A549 (cell line): Measurements from ENCODE around the gene UST. TPM values are rescaled to one million over a fixed set of nuclear protein-coding genes. Genes with fewer than 3 reads are reported as not detected.
A peak's percentile ranks its signal among the peaks of the same experiment; 100 is the strongest.

Experiments used
- ATAC-seq, 2 experiments: fragments of 200-7000 bp in 1 of 2; fragments of >200 bp in 1 of 2; cut with Nextera tagmentation in 1 of 2; cut with Tn5 transposase in 1 of 2; 3 replicates each; pipeline versions ENCODE4 v1.8.0 to v1.9.1; 2018 to 2020; ENCODE audit warnings: mild to moderate bottlenecking in 1 of 2, moderate library complexity in 1 of 2
- CTCF ChIA-PET: fragments of 300-600 bp; sonication (Branson Sonifier 250); formaldehyde crosslinking; extraction: SDS; loops from one replicate; lab custom pipeline; 2021; ENCODE audit warnings: antibody characterized with exemption, inconsistent platforms; lab: Yijun Ruan, JAX
- POLR2A ChIA-PET: fragments of 350-600 bp; formaldehyde crosslinking; extraction: SDS; loops from one replicate; lab custom pipeline; 2021; ENCODE audit warnings: antibody characterized with exemption, inconsistent platforms; lab: Yijun Ruan, JAX
- DNase-seq, 2 experiments: peaks; one replicate each; pipeline versions ENCODE4 v3.0.0 to v3.0.0-alpha.2; 2011 to 2016; ENCODE audit warnings: low read depth in 1 of 2, low spot score in 1 of 2
- FAIRE-seq: peaks from 2 replicates; lab custom pipeline; 2011; peaks lifted over from hg19 to GRCh38; lab: Jason Lieb, UNC
- H3K27ac ChIP-seq, 2 experiments: fragments of >200 bp; sonication (Bioruptor Twin); formaldehyde crosslinking; 3 replicates each; pipeline ENCODE4 v1.5.1; 2016 to 2017
- H3K4me1 ChIP-seq: fragments of >200 bp; sonication (Bioruptor Twin); formaldehyde crosslinking; 3 replicates; pipeline ENCODE4 v1.6.1; 2016
- H3K4me2 ChIP-seq: fragments of >200 bp; sonication (Bioruptor Twin); formaldehyde crosslinking; 3 replicates; pipeline ENCODE4 v1.6.1; 2016
- H3K4me3 ChIP-seq: fragments of >200 bp; sonication (Bioruptor Twin); formaldehyde crosslinking; 3 replicates; pipeline ENCODE4 v1.5.1; 2016
- H3K9me3 ChIP-seq: fragments of >200 bp; sonication (Bioruptor Twin); formaldehyde crosslinking; 3 replicates; pipeline ENCODE4 v1.6.1; 2016
- BHLHE40 ChIP-seq: IDR thresholded peaks from 2 replicates; pipeline ENCODE4 v1.6.1; 2012; ENCODE audit warnings: low read depth, low read length, inconsistent platforms
- CEBPB ChIP-seq, 2 experiments: fragments of >200 bp in 1 of 2; sonication (Bioruptor Twin) in 1 of 2; formaldehyde crosslinking in 1 of 2; IDR thresholded peaks; 2 replicates each; pipeline ENCODE4 v1.6.1; 2012 to 2016
- FOSB ChIP-seq: fragments of 250-450 bp; sonication (Bioruptor Pico); IDR thresholded peaks from 2 replicates; pipeline ENCODE4 v1.5.0; 2020; ENCODE audit warnings: mild to moderate bottlenecking, moderate library complexity
- FOSL2 ChIP-seq, 2 experiments: fragments of 450-650 bp in 1 of 2; fragments of >200 bp in 1 of 2; sonication (Bioruptor Twin) in 1 of 2; formaldehyde crosslinking; IDR thresholded peaks; 2 replicates each; pipeline versions ENCODE4 v1.5.0 to v1.6.1; 2016 to 2020; ENCODE audit warnings: mild to moderate bottlenecking in 1 of 2, moderate library complexity in 1 of 2
- HOXA7 ChIP-seq: fragments of 250-450 bp; sonication (Bioruptor Pico); IDR thresholded peaks from 2 replicates; pipeline ENCODE4 v1.5.0; 2020; ENCODE audit warnings: mild to moderate bottlenecking, moderate library complexity
- HOXB5 ChIP-seq: fragments of 250-450 bp; sonication (Bioruptor Pico); IDR thresholded peaks from 2 replicates; pipeline ENCODE4 v1.5.0; 2020; ENCODE audit warnings: mild to moderate bottlenecking, moderate library complexity
- KDM5A ChIP-seq: fragments of 200-600 bp; sonication (generic); IDR thresholded peaks from 2 replicates; pipeline ENCODE4 v1.6.1; 2016; ENCODE audit warnings: antibody characterized with exemption, mild to moderate bottlenecking
- MAFK ChIP-seq: fragments of 450-650 bp; IDR thresholded peaks from 2 replicates; pipeline ENCODE4 v1.6.1; 2014; ENCODE audit not compliant: partially characterized antibody
- NPAS2 ChIP-seq: fragments of 250-450 bp; sonication (Bioruptor Pico); IDR thresholded peaks from 2 replicates; pipeline ENCODE4 v1.8.0; 2022; ENCODE audit warnings: mild to moderate bottlenecking, moderate library complexity, borderline replicate concordance
- NR3C1 ChIP-seq: fragments of >200 bp; sonication (Bioruptor Twin); formaldehyde crosslinking; IDR thresholded peaks from 3 replicates; pipeline ENCODE4 v1.6.1; 2017
- POLR2A ChIP-seq: IDR thresholded peaks from 2 replicates; pipeline ENCODE4 v1.6.1; 2012; ENCODE audit warnings: mild to moderate bottlenecking, low read length
- RAD21 ChIP-seq, 2 experiments: fragments of >200 bp in 1 of 2; sonication (Bioruptor Twin) in 1 of 2; formaldehyde crosslinking in 1 of 2; IDR thresholded peaks in 1 of 2; conservative IDR thresholded peaks in 1 of 2; 2 replicates in 1 of 2; 3 replicates in 1 of 2; pipeline ENCODE4 v1.6.1; 2012 to 2018; ENCODE audit warnings: inconsistent platforms in 1 of 2
- RARB ChIP-seq: fragments of 250-450 bp; sonication (Bioruptor Pico); IDR thresholded peaks from 2 replicates; pipeline ENCODE4 v1.8.0; 2021; ENCODE audit warnings: mild to moderate bottlenecking, moderate library complexity
- SREBF2 ChIP-seq: fragments of 450-650 bp; IDR thresholded peaks from 2 replicates; pipeline ENCODE4 v1.6.1; 2014; ENCODE audit warnings: mild to moderate bottlenecking, moderate library complexity
- TP53 ChIP-seq: fragments of 250-450 bp; sonication (Bioruptor Pico); IDR thresholded peaks from 2 replicates; pipeline ENCODE4 v1.5.0; 2021; ENCODE audit warnings: mild to moderate bottlenecking, moderate library complexity
- ZNF302 ChIP-seq: fragments of 250-450 bp; sonication (Bioruptor Pico); IDR thresholded peaks from 2 replicates; pipeline ENCODE4 v1.9.0; 2021; ENCODE audit warnings: inconsistent platforms, mild to moderate bottlenecking, moderate library complexity
- ZSCAN20 ChIP-seq: fragments of 250-450 bp; sonication (Bioruptor Pico); IDR thresholded peaks from 2 replicates; pipeline ENCODE4 v1.8.0; 2022; ENCODE audit warnings: mild to moderate bottlenecking, moderate library complexity
- WGBS: methylation state at CpG from one replicate; pipeline ENCODE4 v1.1.6; 2017; ENCODE audit errors: missing lambda C conversion rate; 5-methylcytosine and 5-hydroxymethylcytosine counted together
- polyA plus RNA-seq, 4 experiments: library from polyadenylated mRNA; depleted of rRNA in 3 of 4; stranded (reverse); fragments of >200 nt; fragmentation: RNase III in 1 of 4; extraction: RNeasy Plus Mini Kit Qiagen cat#74134 plus additional on column Dnase treatment in 1 of 4; gene quantifications; 2 replicates in 3 of 4; 3 replicates in 1 of 4; pipeline ENCODE4 v1.2.3, GENCODE V29; 2011 to 2017
- TF ChIP-seq, protein P1 (sequence below): fragments of 450-650 bp; IDR thresholded peaks from 2 replicates; pipeline ENCODE4 v1.6.1; 2014; ENCODE audit warnings: antibody characterized with exemption
- TF ChIP-seq, protein P2 (sequence below): IDR thresholded peaks from 2 replicates; pipeline ENCODE4 v1.6.1; 2012
- TF ChIP-seq, protein P3 (sequence below): fragments of 250-450 bp; sonication (Bioruptor Pico); IDR thresholded peaks from 2 replicates; pipeline ENCODE4 v1.5.0; 2020; ENCODE audit warnings: low read depth, mild to moderate bottlenecking, moderate library complexity
- TF ChIP-seq, protein P4 (sequence below): fragments of >200 bp; sonication (Bioruptor Twin); formaldehyde crosslinking; IDR thresholded peaks from 3 replicates; pipeline ENCODE4 v1.5.1; 2016

The UST gene
- polyA plus RNA-seq, 2 of the 4 experiments (the other 2 are of a cell fraction), result 0.54 to 1.7 TPM

DNA sequence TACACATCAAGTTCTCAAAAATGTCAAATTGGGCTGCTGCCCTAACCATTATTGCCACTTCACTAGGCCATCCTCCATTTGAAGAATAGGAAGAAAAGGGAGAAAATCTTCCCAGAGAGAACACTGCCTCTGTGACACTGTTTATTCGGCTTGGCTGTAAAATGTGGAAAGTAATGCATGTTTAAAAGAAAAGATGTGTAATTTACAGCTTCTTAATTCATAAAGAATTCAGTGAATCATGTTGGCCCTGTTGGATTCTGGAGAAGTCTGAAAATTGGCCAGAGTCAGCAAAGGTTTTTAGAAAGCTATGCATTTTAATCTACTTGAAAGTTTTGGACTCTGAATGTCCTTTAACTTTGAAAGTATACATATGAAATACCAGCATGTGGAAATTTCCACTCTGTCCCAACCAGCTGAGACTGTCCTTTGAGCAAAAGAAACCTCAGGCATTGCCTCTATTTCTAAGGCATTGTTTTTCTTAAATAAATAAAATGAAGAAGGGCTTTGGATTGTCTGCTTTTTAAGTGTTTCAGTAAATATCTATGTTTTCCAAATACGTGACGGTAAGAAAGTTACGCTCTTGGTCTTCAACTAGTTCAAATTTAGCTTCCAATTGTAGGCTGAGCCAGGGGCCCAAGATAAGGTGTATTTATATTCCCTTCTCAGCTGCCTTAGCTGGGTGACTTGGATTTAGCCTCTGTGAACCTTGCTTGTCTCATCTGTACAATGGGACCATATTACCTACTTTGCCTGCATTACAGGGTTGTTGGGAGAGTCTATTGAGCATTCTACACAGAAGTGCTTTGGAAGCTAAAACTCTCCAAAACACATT, 222.2 kb downstream of the UST start (continued):
- no peak for TF ChIP-seq BHLHE40
- TF ChIP-seq, protein P1, sequence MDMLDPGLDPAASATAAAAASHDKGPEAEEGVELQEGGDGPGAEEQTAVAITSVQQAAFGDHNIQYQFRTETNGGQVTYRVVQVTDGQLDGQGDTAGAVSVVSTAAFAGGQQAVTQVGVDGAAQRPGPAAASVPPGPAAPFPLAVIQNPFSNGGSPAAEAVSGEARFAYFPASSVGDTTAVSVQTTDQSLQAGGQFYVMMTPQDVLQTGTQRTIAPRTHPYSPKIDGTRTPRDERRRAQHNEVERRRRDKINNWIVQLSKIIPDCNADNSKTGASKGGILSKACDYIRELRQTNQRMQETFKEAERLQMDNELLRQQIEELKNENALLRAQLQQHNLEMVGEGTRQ, result no peak
- TF ChIP-seq SREBF2, result no peak
- TF ChIP-seq CEBPB (IDR thresholded peaks at IDR 0.05), result no peak
- no peak for TF ChIP-seq HOXA7 (CRISPR knock-in tag)
- TF ChIP-seq FOSB (CRISPR knock-in tag), result no peak
- no peak for TF ChIP-seq NR3C1
- no peak for TF ChIP-seq KDM5A
- TF ChIP-seq MAFK, result no peak
- no peak for TF ChIP-seq ZNF302
- TF ChIP-seq, protein P2, sequence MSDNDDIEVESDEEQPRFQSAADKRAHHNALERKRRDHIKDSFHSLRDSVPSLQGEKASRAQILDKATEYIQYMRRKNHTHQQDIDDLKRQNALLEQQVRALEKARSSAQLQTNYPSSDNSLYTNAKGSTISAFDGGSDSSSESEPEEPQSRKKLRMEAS, result no peak
- TF ChIP-seq, all 56 proteins: peak for 0

DNA sequence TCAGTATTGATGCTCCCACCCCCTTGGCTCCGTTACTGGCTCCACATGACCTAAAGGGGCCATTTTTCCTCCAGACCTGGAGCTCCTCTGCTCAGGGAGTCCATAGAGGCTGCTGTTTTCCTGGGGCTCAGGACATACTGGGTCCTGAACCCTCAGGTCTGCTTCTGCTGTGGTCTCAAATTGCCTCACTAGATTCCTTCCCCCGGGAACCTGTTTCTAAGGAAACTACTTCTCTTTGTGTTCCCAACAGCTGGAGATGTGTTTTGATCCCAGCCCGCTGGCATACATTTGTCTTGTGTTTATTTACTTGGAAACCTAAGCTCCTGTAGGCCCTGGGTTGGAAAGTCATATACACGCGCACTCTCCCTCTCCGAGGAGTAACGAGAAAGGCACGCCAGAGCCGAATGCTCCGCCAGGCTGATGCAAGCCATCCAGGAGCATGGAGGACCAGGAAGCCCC, 222.8 kb downstream of the UST start:
- H3K9me3 ChIP-seq, result no peaks in the 10 kb centered on the region
- no peak overlapping the region for H3K4me2 ChIP-seq
- H3K4me1 ChIP-seq, result no peaks in the 10 kb centered on the region
- H3K4me3 ChIP-seq, result no peak overlapping the region
- CTCF ChIA-PET, result interaction anchor here (1.0 kb wide), 1 partner anchor 410 kb away, joined by 3 read pairs; no protein-coding TSS in a partner anchor
- WGBS, result 87% methylated on average over 9 of the region's 10 CpGs
- no peak for DNase-seq
- TF ChIP-seq RARB (CRISPR knock-in tag) (no peak), ZSCAN20 (CRISPR knock-in tag) (no peak), POLR2A (no peak), RAD21 (conservative IDR thresholded peaks at IDR 0.05 in 1 of 2, IDR thresholded peaks at IDR 0.05 in 1 of 2) (no peak), NPAS2 (CRISPR knock-in tag) (no peak), TP53 (no peak)
- TF ChIP-seq, protein P3, sequence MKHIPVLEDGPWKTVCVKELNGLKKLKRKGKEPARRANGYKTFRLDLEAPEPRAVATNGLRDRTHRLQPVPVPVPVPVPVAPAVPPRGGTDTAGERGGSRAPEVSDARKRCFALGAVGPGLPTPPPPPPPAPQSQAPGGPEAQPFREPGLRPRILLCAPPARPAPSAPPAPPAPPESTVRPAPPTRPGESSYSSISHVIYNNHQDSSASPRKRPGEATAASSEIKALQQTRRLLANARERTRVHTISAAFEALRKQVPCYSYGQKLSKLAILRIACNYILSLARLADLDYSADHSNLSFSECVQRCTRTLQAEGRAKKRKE, result no peak
- TF ChIP-seq, protein P4, sequence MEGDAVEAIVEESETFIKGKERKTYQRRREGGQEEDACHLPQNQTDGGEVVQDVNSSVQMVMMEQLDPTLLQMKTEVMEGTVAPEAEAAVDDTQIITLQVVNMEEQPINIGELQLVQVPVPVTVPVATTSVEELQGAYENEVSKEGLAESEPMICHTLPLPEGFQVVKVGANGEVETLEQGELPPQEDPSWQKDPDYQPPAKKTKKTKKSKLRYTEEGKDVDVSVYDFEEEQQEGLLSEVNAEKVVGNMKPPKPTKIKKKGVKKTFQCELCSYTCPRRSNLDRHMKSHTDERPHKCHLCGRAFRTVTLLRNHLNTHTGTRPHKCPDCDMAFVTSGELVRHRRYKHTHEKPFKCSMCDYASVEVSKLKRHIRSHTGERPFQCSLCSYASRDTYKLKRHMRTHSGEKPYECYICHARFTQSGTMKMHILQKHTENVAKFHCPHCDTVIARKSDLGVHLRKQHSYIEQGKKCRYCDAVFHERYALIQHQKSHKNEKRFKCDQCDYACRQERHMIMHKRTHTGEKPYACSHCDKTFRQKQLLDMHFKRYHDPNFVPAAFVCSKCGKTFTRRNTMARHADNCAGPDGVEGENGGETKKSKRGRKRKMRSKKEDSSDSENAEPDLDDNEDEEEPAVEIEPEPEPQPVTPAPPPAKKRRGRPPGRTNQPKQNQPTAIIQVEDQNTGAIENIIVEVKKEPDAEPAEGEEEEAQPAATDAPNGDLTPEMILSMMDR, result no peak
- no peak overlapping the region for H3K27ac ChIP-seq
- ATAC-seq, result no peak
- no peak for FAIRE-seq
- POLR2A ChIA-PET, result no interaction called here

DNA sequence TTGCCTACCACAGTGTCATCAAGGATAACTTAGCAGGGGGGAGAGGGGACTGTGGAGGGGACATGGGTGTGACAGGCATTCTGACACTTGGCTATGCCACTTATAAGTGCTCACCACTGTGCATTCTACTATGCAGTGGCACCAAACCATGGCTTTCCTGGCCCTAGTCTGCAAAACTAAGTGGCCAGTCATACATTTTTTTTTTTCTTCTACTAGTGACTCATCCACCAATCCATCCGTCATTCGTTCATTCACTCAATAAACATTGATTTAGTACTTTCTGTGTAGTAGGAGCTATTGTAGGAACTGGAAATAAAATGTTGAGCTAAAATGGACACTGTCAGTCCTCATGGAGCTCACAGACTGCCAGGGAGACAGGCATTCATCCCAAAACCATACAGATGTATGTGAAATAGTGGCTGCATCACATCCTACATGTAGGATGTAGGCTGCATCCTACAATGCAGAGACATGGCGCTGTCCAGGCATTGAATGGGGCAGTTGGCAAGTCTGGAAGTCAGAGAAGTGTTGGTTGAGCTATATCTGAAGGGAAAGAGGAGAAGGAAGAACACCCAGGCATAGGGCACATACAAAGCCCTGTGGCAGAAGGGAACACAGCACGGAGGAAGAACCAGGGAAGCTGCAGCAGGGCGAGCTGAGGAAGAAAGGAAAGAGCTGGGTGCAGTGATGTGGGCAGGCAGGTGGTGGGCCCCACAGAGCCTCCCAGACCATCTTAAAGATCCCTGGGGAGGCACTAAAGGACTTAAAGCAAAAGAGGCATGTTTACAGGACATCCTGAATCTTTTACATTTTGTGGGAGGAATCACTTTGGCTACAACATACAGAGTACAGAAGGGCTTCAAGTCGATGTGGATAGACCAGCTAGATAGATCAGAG, 224.4 kb downstream of the UST start:
- peak in 1 of 2 experiments; percentile 21; a peak in 2 of 6 replicates for ATAC-seq
- no peaks in the 10 kb centered on the region for H3K9me3 ChIP-seq
- no peak for DNase-seq
- 16% methylated on average over 6 of the region's 6 CpGs for WGBS
- H3K4me3 ChIP-seq, result no peak overlapping the region
- no peaks in the 10 kb centered on the region for H3K4me1 ChIP-seq
- no peak overlapping the region for H3K4me2 ChIP-seq
- no peak overlapping the region for H3K27ac ChIP-seq
- CTCF ChIA-PET, result interaction anchor here (1.5 kb wide), 1 partner anchor 394 kb away, joined by 5 read pairs; no protein-coding TSS in a partner anchor
- no peak for FAIRE-seq
- TF ChIP-seq FOSL2 (IDR thresholded peaks at IDR 0.05), result no peak
- peak; percentile 12; the same call in 1 of the 2 replicates for TF ChIP-seq FOSL2 (CRISPR knock-in tag; IDR thresholded peaks at IDR 0.05)
- TF ChIP-seq HOXB5 (CRISPR knock-in tag), result no peak
- POLR2A ChIA-PET, result no interaction called here
